CD4-positive, alpha-beta T cell treated with Interleukin-12 subunit alpha and Interleukin-12 subunit beta, for 1 hour (primary cell): ENCODE data around the gene DIP2C.
"Not testable (repeated sequence)": the region's sequence is repeated elsewhere in the genome, so short reads cannot be mapped to it uniquely, and the experiment has no call there.

ENCODE experiments used
- DNase-seq: peaks from one replicate; pipeline ENCODE4 v3.0.0-alpha.2; 2020

Gene DIP2C

GRCh38 chr10:689452-690371, at the start of gene DIP2C:
DIP2C (minus strand) TSS chr10:689668; CDS start chr10:689578, 90 bp downstream.
- DNase-seq, result no peak

- DNase-seq, result no peak
Measured at GRCh38 chr10:734481-734880, 45.0 kb upstream of the DIP2C start.

DNA sequence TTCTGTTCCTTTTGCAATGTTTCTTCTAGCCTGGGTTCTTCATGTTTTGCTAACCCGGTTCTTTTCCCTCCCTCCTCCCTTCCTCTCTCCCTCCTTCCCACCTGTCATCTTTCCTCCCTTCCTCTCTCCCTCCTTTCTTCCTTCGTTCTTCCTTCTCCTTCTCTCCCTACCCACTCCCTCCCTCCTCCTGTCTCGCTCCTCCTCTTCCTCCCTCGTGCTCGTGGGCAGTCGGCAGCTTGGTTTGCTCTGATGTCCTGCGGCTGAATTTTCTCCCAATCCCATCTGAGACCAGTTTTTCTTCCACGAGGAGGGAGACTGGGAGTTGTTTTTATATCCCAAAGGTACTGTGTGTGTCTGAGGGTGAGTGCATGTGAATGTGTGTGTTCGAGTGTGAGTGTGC, 43.6 kb upstream of the DIP2C start:
- DNase-seq, result no peak

- no peak for DNase-seq
Measured at GRCh38 chr10:729213-729612, 39.7 kb upstream of the DIP2C start.

- DNase-seq, result no peak
Measured at GRCh38 chr10:728603-729002, 39.1 kb upstream of the DIP2C start.

DNA sequence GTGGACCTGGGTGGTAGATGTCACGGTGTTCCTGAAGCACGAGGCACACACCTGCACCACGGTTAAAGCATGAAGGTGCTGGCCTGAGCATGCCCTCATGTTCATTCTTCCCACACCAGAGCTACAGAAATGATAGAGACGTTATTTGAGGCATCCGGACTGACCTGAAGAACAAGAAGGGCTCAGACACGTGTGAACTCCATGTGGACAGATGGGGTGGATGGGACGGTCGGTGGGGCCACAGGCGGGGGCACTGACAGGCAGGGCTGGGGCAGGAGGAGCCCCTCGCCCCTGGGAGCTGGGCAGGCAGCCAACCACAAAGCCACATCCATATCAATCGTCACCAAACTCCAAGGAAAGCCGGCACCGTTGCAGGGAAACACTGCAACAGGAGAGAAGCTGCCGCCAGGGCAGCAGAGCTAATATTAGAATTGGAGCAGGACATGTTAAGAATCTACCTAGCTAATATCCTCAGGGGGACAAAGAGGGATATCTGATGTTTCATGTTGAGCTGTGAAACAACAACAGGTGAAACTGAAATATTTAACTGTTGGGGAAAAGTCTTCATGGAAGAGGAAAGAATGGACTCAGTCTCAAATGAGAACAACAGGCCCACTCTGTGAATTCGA, 37.8 kb upstream of the DIP2C start:
- DNase-seq, result no peak

DNA sequence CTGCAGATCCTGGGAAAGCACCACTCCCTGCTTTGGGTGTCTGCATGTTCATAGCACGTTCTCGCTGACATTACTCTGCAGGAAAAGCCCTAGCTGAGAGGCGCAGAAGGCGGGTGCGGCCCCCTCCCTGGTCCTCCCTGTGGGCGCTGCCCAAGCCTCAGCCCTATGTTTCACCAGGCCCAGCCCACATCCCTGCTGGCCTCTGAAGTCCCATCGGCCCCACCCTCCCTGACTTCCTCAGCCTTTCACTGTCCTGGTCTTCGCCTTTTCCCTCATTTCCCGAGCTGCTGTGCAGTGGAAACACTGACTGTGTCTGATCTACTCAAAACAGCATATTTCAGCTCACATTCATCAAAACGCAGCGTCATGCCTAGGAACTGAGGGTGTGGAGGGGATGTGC, 36.3 kb upstream of the DIP2C start:
- DNase-seq, result no peak

DNA sequence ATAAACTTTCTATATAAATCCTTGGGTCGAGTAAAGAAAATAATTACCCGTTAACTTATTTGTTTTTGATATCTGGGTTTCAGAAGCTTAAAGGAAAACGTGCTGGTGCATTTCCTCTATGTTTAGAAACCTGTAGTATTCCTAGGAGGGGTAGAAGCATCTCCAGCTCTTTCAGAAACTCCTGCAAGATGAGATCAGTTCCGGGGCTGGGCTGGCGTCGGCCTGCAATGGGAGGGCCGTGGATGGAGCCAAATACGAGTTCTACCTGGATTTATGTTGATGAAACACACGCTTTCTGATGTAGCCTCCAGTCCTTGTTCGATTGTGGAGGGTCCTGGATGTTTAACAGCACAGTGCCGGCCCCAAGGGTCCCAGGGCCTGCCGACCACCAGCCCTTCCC, 35.8 kb upstream of the DIP2C start:
- DNase-seq, result no peak

DNA sequence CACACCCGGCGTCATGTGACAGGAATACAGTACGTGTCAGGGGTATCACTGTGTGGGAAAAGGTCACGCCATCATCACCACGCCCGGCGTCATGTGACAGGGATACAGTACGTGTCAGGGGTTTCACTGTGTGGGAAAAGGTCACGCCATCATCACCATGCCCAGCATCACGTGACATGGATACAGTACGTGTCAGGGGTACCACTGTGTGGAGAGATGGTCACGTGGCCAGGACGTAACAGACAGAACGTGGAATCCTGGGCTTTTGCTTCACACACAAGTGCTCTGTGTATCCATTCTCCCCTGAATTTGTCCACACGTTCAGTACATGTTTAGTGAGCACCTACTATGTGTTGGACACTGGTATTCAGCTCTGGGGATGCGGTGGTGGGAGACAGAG, 34.5 kb upstream of the DIP2C start:
- no peak for DNase-seq

- no peak for DNase-seq
Measured at GRCh38 chr10:722281-723060, 33.0 kb upstream of the DIP2C start.

DNA sequence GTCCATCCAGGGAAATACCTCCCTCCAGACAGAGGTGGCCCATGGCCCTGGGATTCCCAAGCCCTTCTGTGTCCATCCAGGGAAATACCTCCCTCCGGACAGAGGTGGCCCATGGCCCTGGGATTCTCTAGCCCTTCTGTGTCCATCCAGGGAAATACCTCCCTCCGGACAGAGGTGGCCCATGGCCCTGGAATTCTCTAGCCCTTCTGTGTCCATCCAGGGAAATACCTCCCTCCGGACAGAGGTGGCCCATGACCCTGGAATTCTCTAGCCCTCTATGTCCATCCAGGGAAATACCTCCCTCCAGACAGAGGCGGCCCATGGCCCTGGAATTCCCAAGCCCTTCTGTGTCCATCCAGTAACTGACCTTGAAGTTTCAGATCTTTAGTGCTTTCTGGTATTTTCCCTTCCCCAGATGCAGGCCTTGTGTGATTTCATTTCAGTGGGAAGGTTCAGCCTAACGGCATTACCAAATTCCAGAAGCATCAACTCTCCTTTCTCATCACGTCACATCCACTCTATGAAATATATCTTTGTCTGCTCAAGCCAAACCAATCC, 28.8 kb upstream of the DIP2C start:
- no peak for DNase-seq

DNA sequence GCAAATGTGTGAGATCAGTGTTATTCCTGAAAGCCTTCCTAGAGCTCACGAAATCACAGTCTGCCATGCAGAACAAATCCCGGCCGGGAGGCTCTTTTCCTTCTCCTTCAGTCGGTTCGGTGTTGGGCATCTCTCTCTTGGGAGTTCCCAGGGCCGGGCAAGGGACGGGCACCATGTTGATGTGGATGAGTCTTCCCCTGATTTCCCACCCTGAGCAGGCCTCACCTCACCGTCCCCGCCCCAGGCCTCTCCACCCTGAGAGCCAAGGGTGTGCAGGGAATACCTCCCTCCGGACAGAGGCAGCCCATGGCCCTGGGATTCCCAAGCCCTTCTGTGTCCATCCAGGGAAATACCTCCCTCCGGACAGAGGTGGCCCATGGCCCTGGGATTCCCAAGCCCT, 28.0 kb upstream of the DIP2C start:
- DNase-seq, result no peak

DNA sequence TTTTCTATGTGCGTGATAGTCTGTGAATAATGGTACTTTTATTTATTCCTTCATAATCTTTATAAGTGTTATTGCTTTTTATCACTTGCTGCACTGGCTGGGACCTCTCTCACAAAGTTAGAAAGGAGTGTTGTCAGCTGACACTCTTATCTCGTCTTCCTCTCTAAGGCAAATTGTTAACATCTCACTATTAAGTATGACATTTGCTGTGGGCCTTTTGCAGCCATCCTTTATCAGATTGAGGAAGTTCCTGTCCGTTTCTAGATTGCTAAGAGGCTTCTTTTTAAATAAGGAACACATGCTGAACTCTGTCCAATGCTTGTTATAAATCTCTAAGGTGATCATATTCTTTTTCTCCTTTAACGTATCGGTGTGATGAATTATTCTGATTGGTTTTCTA, 27.4 kb upstream of the DIP2C start:
- DNase-seq, result no peak

- no peak for DNase-seq
Measured at GRCh38 chr10:714214-714613, 24.7 kb upstream of the DIP2C start.

DNA sequence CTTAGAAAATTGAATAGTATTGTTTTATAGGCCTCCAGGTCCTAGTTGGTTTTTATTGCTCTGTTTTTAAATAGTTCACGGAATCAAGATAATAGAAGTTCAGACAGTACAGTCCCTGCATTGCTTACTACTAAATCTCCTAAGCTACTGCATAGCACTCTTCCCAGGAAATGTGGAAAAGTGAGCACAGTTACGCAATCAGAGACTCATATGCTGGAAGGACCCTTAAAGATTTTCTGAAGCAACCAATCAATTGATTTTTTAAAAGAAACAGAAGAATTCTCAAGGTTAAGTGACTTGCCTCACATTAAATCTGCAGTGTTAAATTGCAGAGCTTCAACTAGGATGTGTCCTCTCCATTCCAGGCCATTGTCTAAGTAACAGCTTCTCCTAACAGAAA, 23.1 kb upstream of the DIP2C start:
- DNase-seq, result no peak

GRCh38 chr10:712089-712488, 22.6 kb upstream of the DIP2C start:
- DNase-seq, result no peak

- no peak for DNase-seq
Measured at GRCh38 chr10:707861-708260, 18.4 kb upstream of the DIP2C start.

DNA sequence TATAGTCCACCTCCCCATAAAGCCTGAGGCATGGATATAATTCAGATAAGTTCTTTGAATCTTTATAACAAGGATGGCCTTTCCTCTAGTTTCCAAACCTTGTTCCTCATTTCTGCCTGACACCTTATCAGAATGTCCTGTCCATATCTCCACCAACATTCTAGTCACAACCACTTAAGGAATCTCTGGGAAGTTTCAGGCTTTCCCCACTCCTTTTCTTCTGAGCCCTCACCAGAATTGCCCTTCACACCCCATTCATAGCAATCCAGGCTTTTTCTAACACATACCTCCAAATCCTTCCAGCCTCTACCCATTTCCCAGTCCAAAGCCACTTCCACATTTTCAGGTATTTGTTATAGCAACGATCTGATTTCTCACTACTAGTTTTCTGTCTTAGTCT, 18.0 kb upstream of the DIP2C start:
- DNase-seq, result no peak

DNA sequence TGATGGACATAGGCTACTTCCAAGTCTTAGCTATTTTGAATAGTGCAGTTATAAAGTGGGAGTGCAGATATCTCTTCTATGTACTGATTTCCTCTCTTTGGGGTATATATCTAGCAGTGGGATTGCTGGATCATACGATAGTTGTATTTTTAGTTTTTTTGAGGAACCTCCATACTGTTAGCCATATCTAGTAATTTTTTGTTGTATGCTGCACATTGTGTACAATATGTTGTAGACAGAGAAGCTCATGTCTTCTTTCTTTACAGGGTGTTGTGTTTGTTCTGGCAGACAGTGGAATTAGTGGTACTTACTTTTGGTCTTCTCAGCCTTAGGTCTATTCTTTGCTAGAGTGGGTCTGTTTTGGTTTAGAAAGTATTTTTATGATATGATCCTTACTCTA, 13.7 kb upstream of the DIP2C start:
- no peak for DNase-seq

DNA sequence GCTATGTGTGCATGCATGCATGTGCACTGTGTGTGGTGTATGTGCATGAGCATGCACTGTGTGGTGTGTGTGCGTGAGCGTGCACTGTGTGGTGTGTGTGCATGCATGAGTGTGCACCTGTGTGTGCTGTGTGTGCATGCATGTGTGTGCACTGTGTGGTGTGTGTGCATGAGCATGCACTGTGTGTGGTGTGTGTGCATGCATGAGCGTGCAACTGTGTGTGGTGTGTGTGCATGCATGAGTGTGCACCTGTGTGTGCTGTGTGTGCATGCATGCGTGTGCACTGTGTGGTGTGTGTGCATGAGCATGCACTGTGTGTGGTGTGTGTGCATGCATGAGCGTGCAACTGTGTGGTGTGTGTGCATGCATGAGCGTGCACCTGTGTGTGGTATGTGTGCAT, 10.7 kb upstream of the DIP2C start:
- DNase-seq, result not testable (repeated sequence)

GRCh38 chr10:697097-697875, 7.8 kb upstream of the DIP2C start:
- no peak for DNase-seq

DNA sequence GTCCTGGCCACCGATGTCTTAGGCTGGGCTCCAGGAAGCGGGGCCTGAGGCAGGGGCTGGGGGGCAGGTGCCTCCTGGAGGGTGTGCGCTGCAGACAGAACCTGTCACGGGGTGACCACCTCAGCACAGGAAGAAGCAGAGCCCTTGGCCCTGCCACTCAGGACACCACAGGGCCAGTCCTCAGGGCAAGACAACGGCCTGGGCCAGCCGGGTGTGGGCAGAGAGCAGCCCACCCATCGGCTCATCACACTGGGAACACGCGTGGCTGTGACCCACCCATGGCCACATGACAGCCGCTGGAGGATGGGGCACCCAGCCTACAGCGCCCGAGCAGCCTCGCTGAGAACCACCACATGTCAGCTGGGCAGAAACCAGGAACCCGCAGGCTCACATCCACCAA, 5.9 kb upstream of the DIP2C start:
- DNase-seq, result no peak

DNA sequence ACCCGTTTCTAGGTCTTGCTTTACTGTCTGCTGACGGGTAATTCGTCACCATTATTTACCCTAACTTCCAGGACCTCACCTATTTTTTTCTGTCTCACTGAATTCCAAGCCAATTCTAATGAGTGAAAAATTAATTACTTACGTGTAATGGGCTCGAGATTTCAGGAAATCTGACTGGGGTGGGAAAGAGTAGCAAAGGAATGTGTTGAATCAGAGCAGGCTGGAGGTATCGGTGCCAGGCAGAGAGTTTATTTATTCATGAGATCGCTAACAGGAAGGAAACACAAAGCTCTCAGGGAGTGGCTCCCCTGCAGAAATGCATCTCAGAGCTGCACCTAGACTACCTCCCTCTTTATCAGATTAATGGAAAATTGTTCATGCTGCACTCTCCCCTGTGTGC, 4.0 kb upstream of the DIP2C start:
- DNase-seq, result no peak
